ENCODE data around the gene RFX4.

The RFX4 gene

GRCh38 chr12:106720696-106721095 lies 137.9 kb downstream of the RFX4 start:
- Histone ChIP-seq H3K27me3 (ENCODE audit: insufficient read depth, poor library complexity, severe bottlenecking) (peaks cover 2% of the 10 kb centered on the region), H3K9me3 (ENCODE audit: severe bottlenecking) (no peaks in the 10 kb centered on the region), H3K36me3 (ENCODE audit: low read depth) (no peaks in the 10 kb centered on the region), H3K27ac (ENCODE audit: poor library complexity, severe bottlenecking) (no peak overlapping the region), H3K4me1 (ENCODE audit: insufficient read depth, poor library complexity, severe bottlenecking) (no peaks in the 10 kb centered on the region), H3K4me3 (ENCODE audit: severe bottlenecking) (no peak overlapping the region)
- no peak for DNase-seq (ENCODE audit: low spot score)
- TF ChIP-seq CTCF (IDR thresholded peaks at IDR 0.05; ENCODE audit: poor library complexity, severe bottlenecking), result no peak
- no peak for ATAC-seq (ENCODE audit: low read depth)

GRCh38 chr12:106721915-106722314 lies 139.1 kb downstream of the RFX4 start:
- H3K36me3 ChIP-seq (ENCODE audit: low read depth), result no peaks in the 10 kb centered on the region
- H3K27me3 ChIP-seq (ENCODE audit: insufficient read depth, poor library complexity, severe bottlenecking), result peaks cover 2% of the 10 kb centered on the region
- no peak overlapping the region for H3K4me3 ChIP-seq (ENCODE audit: severe bottlenecking)
- H3K9me3 ChIP-seq (ENCODE audit: severe bottlenecking), result no peaks in the 10 kb centered on the region
- H3K4me1 ChIP-seq (ENCODE audit: insufficient read depth, poor library complexity, severe bottlenecking), result no peaks in the 10 kb centered on the region
- no peak for ATAC-seq (ENCODE audit: low read depth)
- no peak for DNase-seq (ENCODE audit: low spot score)
- TF ChIP-seq CTCF (IDR thresholded peaks at IDR 0.05; ENCODE audit: poor library complexity, severe bottlenecking), result no peak
- no peak overlapping the region for H3K27ac ChIP-seq (ENCODE audit: poor library complexity, severe bottlenecking)

GRCh38 chr12:106722837-106723236 lies 140.0 kb downstream of the RFX4 start:
- no peaks in the 10 kb centered on the region for H3K36me3 ChIP-seq (ENCODE audit: low read depth)
- ATAC-seq (ENCODE audit: low read depth), result no peak
- no peak overlapping the region for H3K27ac ChIP-seq (ENCODE audit: poor library complexity, severe bottlenecking)
- no peaks in the 10 kb centered on the region for H3K4me1 ChIP-seq (ENCODE audit: insufficient read depth, poor library complexity, severe bottlenecking)
- no peak overlapping the region for H3K4me3 ChIP-seq (ENCODE audit: severe bottlenecking)
- peaks cover 2% of the 10 kb centered on the region for H3K27me3 ChIP-seq (ENCODE audit: insufficient read depth, poor library complexity, severe bottlenecking)
- H3K9me3 ChIP-seq (ENCODE audit: severe bottlenecking), result no peaks in the 10 kb centered on the region
- no peak for DNase-seq (ENCODE audit: low spot score)
- TF ChIP-seq CTCF (IDR thresholded peaks at IDR 0.05; ENCODE audit: poor library complexity, severe bottlenecking), result no peak

- no peak for TF ChIP-seq CTCF (IDR thresholded peaks at IDR 0.05; ENCODE audit: poor library complexity, severe bottlenecking)
- Histone ChIP-seq H3K4me3 (ENCODE audit: severe bottlenecking) (no peak overlapping the region), H3K36me3 (ENCODE audit: low read depth) (no peaks in the 10 kb centered on the region), H3K27me3 (ENCODE audit: insufficient read depth, poor library complexity, severe bottlenecking) (peaks cover 2% of the 10 kb centered on the region), H3K9me3 (ENCODE audit: severe bottlenecking) (no peaks in the 10 kb centered on the region), H3K27ac (ENCODE audit: poor library complexity, severe bottlenecking) (no peak overlapping the region), H3K4me1 (ENCODE audit: insufficient read depth, poor library complexity, severe bottlenecking) (no peaks in the 10 kb centered on the region)
- ATAC-seq (ENCODE audit: low read depth) (no peak), DNase-seq (ENCODE audit: low spot score) (no peak)
Observed at GRCh38 chr12:106723416-106723815, 140.6 kb downstream of the RFX4 start.

- Histone ChIP-seq H3K4me1 (ENCODE audit: insufficient read depth, poor library complexity, severe bottlenecking) (no peaks in the 10 kb centered on the region), H3K27me3 (ENCODE audit: insufficient read depth, poor library complexity, severe bottlenecking) (peaks cover 2% of the 10 kb centered on the region), H3K4me3 (ENCODE audit: severe bottlenecking) (no peak overlapping the region), H3K9me3 (ENCODE audit: severe bottlenecking) (no peaks in the 10 kb centered on the region), H3K27ac (ENCODE audit: poor library complexity, severe bottlenecking) (no peak overlapping the region), H3K36me3 (ENCODE audit: low read depth) (no peaks in the 10 kb centered on the region)
- DNase-seq (ENCODE audit: low spot score) (no peak), ATAC-seq (ENCODE audit: low read depth) (no peak)
- no peak for TF ChIP-seq CTCF (IDR thresholded peaks at IDR 0.05; ENCODE audit: poor library complexity, severe bottlenecking)
Observed at GRCh38 chr12:106724116-106724515, 141.3 kb downstream of the RFX4 start.

All from RWPE2 (cell line).